ENCODE results near the gene CSF2RB.

CSF2RB gene

GRCh38 chr22:36936362-36937116 is 23.1 kb downstream of the CSF2RB start:
- DNase-seq (ENCODE audit: low read depth), result no peak

- DNase-seq (ENCODE audit: low read depth), result no peak
Measured at GRCh38 chr22:36937319-36938027, 24.0 kb downstream of the CSF2RB start.

- no peak for DNase-seq (ENCODE audit: low read depth)
Measured at GRCh38 chr22:36938028-36938425, 24.6 kb downstream of the CSF2RB start.

GRCh38 chr22:36938886-36939285 is 25.5 kb downstream of the CSF2RB start:
- no peak for DNase-seq (ENCODE audit: low read depth)

- DNase-seq (ENCODE audit: low read depth), result no peak
Measured at GRCh38 chr22:36940676-36941075, 27.2 kb downstream of the CSF2RB start.

DNA sequence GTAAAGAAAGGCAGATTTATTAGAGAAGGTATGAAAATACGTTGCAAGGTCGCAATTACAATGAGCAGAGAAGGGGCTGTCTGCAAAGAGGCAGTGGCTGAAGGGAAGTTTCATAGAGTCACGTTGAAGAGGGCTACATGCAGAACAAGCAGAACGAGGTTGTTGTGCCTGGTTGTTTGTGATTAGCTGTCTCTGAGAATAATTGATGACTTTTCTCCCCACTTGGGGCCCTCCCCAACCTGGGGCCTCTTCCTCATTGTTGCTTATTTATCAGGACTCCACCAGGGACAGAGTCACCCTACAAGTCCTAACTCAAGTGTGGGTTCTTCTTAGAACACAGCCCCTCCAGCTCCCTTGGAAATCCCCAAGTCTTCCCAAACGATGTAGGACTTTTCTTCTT is 29.1 kb downstream of the CSF2RB start:
- DNase-seq (ENCODE audit: low read depth), result no peak

GRCh38 chr22:36946421-36947158 is 33.2 kb downstream of the CSF2RB start:
- DNase-seq (ENCODE audit: low read depth), result no peak

GRCh38 chr22:36948273-36949225 is 35.1 kb downstream of the CSF2RB start:
- DNase-seq (ENCODE audit: low read depth), result no peak

DNA sequence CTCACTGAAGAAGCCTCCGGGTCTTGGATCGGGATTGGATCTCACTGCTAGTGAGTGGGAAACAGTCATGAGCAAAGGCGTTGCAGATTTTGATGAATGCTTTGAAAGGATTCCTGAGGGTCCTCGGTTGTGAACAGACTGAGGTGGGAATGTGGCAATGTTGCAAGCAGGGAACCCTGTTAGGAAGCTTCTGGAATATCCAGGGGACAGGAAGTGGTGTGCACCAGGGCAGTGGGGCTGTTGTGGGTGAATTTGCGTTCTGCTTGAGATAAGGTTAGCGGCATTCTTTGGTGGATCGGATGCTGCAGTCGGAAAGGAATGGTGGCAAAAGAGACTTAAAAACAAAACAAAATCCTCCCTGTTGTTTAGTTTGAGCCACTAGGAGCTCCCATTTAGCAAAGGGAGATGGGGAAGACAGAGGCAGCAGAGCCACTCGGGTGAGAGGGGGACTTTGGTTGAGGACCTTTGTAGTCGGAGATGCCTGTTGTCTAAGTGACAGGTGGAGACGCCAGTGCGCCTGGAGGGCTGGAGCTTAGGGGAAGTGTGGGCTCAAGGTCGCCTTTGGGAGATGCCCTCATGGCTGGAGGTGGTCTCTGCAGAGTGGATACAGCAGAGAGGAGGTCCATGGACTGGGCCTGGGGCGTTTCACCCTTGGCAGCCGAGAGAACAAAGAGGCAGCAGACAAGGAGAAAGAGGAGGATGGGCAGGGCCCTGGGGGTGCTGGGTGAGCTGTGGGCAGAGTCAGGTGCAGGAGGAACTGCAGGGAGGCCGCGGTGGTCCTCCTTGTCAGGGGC is 37.6 kb downstream of the CSF2RB start:
- no peak for DNase-seq (ENCODE audit: low read depth)

GRCh38 chr22:36951746-36952145 is 38.3 kb downstream of the CSF2RB start:
- no peak for DNase-seq (ENCODE audit: low read depth)

DNA sequence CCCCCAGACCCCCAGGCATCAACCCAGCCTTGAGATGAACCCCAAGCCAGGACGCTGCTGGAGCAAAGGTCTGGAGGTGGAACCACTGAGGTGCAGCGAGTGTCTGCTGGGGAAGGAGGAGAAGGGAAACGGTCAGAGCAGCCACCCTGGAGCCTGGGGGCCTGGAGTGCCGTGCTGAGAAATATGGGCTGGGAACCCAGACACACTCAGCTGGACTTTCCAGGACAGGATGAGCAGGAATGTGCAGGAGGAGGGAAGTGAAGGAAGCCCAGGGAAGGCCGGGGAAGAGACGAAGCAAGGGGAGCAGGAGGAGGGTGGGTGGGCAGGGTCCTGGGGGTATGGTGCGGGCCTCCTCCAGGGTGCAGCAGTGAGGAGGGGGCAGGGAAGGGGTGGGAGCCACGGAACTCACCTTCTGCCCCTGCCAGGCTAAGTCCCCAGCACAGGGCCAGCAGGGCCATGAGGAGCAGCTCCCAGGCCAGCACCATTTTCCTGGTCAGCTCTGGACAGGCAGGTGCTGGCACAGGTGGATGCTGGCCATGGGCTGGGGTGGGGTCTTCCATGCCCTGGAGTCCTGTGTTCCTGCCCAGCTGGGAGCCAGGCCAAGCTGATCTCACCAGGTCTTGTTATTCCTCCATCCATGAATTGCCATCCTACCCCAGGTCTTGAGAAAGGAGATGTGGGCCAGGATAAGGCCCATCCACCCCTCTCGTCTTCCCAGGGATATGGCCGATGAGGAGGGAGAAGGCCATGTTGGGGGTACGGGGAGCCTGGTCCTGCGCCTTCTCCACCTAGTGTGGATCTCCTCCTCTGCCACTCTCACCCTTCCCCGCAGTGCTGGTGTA is 40.0 kb downstream of the CSF2RB start:
- DNase-seq (ENCODE audit: low read depth), result no peak

DNA sequence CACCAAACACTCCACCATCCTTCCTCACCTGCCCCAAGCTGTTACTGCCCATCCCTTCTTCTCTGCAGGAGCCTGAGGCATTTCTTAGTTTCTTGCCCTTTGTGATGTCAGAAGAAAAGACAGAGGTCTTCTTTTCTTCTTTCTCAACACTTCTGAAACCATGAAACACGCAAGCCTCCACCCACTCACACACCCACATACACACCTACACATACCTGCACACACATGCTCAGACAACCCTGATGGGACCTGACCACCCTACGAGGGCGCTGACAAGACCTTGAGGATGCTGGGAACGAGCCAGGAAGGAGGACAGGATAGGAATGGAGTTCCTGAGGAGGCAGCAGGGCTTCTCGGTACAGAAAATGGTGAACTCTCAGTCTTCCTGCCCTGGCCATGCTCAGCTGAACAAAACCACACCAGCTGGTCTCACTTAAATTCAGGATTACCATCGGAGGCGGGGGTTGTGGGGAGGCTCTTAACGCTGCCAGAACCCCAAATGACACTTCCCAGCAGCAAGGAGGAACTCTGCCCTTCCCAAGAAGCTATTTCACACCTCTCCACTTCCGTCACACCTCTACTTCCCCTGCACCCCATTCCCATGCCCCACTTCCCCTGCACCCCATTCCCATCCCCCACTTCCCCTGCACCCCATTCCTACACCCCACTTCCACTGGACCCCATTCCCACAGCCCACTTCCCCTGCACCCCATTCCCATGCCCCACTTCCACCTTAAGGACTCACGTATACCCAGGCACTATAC is 41.0 kb downstream of the CSF2RB start:
- no peak for DNase-seq (ENCODE audit: low read depth)

DNA sequence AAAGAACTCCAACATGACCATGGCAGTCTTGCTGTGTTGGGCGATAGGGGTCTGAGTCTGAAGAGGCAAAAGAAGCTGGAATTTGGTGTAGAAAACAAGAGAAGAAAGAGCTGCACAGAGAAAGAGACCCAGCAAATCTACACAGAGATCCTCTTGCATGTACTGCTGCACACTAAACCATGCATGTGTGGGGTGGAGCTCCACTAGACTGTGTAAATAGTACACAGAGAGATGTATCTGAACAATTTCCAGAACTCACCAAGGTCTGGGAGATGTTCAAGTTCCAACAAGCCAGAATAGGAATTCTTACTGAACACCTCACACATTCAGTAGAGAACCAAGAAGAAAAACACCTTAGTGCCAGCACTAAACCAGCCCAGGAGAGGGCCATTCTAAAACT is 42.3 kb downstream of the CSF2RB start:
- DNase-seq (ENCODE audit: low read depth), result no peak

- DNase-seq (ENCODE audit: low read depth), result no peak
Measured at GRCh38 chr22:36958366-36958765, 44.9 kb downstream of the CSF2RB start.

- DNase-seq (ENCODE audit: low read depth), result no peak
Measured at GRCh38 chr22:36961626-36962025, 48.2 kb downstream of the CSF2RB start.

DNA sequence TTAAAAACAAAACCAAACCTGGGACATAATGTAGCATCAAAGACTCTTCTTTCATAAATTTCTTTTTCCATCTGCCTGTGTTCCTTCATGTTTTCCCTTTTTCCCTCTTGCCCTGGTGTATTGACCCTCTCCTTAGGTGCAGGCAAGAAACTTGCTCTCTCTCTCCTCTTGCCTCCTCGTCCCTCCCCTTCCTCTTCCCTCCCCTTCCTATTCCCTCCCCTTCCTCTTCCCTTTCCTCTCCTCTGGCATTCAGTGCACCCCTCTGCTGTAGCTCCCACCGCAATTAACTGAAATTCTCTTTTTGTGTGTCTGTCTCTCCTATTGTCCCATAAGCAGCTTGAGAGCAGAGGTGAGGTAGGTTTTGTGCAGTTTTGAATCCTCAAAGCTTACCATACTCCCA is 49.9 kb downstream of the CSF2RB start:
- no peak for DNase-seq (ENCODE audit: low read depth)

DNA sequence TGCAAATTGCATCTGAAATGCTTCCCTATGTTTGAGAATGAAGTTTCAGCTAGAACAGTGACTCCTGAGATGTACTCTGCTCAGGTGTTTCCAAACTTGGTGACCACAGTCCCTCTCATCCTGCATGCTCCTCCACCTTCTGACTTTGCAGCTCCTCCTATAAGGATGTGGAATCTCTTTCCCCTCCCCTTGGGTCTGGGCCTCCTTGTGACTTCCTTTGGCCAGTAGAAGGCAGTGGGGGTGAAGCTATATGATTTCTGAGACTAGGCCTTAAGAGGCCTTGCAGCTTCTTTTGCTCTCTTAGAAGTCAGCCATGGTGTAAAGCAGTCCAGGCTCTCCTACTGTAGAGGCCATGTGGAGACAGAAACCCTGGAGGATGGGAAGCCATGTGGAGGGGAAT is 50.7 kb downstream of the CSF2RB start:
- DNase-seq (ENCODE audit: low read depth), result no peak

DNA sequence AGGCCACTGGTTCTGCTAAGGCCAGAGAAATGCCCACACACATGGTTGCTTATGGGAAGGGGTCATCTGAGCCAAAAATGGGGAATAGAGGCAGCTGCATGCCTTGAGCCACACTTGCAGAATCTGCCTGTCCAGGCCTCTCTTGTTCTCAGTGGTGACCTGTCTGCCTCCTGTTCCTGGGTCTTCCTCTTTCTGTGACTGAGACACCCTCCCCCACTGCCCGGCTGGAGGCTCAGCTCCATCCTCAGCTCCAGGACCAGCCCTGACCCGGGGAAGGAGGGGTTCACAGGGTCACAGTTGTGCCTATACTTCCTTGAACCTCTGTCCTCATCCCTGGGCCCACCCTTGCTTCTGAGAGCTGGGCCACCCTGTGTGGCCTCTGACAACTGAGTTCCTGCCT is 52.3 kb downstream of the CSF2RB start:
- DNase-seq (ENCODE audit: low read depth), result no peak

GRCh38 chr22:36966851-36967540 is 53.6 kb downstream of the CSF2RB start:
- DNase-seq (ENCODE audit: low read depth), result no peak
